ENCODE measurements around the gene CCDC106.

- no peak for TF ChIP-seq CTCF (IDR thresholded peaks at IDR 0.05; ENCODE audit: low read length)
- TF ChIP-seq EZH2 (optimal IDR thresholded peaks at IDR 0.05; ENCODE audit: low read depth, low read length) = no peak
Observed at GRCh38 chr19:55676383-55676782, 28.4 kb downstream of the CCDC106 start.

Data from MM.1S (cell line).